ENCODE data around the gene TMEM81.
A peak's percentile ranks its signal among the peaks of the same experiment; 100 is the strongest.

TMEM81 gene

DNA sequence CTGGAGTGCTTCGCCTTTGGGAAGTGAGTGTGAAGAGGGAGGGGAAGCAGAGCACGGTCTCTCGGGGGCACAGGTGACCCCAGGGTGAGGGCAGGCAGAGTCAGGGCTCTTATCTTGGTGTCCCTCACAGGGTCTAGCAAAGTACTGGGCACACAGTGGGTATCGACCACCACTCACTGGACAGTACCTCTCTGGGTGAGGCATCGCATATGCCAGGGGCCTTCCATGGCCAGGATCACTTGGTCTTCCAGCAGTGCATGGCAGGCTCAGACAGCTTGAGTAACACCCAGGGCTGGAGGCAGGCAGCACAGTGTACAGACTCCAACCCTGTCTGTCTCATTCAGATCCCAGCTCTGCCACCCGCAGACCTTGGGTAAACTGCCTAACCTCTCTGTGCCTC, 24.6 kb downstream of the TMEM81 start:
- no peak for DNase-seq (ENCODE audit: low spot score)

- DNase-seq (ENCODE audit: low spot score) = no peak
Measured at GRCh38 chr1:205058853-205059252, 25.4 kb downstream of the TMEM81 start.

DNA sequence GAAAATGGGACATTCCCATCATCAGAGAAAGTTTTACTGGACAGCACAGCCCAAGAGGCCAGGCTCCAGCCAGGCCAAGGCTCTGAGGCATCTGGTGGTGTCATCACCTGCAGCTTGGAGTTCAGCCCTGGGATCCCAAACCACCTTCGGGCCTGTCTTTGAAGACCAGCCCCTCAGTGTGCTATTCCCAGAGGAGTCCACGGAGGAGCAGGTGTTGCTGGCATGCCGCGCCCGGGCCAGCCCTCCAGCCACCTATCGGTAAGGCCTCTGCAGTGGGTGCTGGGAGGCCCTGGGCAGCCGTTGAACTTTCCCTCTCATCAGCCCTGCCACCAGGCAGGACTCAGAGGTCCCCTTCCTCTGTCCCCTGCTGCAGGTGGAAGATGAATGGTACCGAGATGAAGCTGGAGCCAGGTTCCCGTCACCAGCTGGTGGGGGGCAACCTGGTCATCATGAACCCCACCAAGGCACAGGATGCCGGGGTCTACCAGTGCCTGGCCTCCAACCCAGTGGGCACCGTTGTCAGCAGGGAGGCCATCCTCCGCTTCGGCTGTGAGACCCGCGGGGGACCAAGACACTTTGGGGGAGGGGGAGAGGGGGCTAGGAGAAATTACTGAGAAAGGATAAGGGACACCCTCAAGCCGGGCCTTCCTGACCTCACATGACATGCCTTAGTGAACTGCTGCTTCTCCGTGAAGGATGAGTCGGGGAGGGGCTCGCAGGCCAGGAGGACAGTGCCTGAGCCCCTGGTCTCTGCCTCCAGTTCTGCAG, 26.3 kb downstream of the TMEM81 start:
- no peak for DNase-seq (ENCODE audit: low spot score)

GRCh38 chr1:205056956-205057568, 27.2 kb downstream of the TMEM81 start:
- DNase-seq (ENCODE audit: low spot score) = no peak

DNA sequence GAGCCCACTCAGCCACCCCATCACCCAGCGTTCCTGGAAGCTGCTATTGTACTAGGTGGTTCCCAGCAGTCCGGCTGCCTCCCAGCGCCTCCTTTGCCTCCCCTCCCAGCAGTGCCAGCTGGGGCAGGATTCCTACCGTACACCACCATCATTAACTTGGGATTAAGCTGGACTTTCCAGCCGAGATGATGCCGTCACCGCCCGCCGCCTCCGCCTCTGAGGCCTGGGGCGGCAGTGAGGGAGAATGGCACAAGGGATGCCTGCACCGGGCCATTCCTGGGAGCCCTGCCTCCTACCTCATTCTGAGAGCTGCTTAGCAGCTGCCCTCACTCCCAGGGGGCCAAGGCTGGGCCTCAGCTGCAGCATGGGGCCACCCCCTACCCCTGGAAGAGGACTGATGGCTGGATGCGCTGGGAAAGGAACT, 28.1 kb downstream of the TMEM81 start:
- peak; percentile 88 for DNase-seq (ENCODE audit: low spot score)

DNA sequence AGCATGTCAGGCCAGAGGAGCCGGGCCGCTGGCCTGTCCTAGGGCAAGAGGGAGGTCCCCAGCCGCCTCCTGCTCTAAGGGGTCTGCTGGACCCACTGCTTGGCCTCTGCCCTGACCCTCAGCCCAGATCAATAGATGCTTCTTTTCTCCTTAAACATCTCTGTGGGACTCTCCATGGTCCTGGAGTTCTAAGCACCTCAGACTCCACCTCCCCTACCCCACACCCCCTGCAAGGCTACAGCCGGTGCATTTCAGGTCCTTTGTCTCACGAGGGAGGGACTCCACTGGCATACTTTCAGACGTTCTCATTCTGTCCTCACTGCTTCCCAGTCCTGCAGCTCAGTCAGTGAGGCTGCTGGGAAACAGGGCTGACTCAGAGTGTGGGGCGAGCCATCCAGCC, 30.2 kb downstream of the TMEM81 start:
- no peak for DNase-seq (ENCODE audit: low spot score)

GRCh38 chr1:205053296-205053695, 31.0 kb downstream of the TMEM81 start:
- no peak for DNase-seq (ENCODE audit: low spot score)

DNA sequence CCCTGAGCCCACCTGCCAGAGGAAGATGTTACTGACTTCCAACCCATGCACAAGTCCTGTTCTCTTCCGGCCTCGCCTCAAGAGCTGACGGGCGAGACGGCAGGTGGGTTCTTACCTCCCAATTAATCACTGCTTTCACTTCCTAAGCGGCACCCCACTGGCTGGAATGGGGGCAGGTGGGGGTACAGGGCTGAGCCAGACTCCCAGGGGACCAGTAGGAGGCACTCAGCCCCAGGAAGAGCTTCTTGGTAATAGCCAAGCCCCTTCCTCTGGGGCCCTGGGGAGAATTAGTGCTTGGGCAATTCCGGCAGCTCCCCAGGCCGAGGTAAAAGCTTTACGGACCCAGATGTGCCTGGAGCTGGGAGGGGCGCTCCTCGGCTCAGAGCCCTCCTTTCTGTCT, 31.6 kb downstream of the TMEM81 start:
- peak; percentile 66 for DNase-seq (ENCODE audit: low spot score)

DNA sequence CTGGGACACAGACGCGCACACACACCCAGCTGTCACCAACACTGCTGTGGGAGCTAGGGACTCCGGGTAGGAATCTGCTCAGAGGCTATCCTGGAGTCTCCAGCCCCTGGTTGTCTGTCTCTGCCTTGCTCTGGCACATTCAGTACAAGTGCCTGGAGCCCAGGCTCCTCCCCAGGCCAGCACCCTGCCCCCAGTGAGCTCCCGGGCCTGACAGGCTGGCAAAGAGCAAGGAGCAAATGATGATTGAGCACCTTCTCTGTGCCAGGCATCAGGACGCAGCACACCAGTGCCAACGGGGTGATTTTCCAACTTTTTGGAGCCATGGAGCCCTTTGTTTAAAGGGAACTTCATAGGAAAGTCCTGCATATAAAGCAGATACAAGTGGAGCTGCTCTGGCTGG, 34.8 kb downstream of the TMEM81 start:
- DNase-seq (ENCODE audit: low spot score) = no peak

- no peak for DNase-seq (ENCODE audit: low spot score)
Measured at GRCh38 chr1:205048382-205048781, 35.9 kb downstream of the TMEM81 start.

- no peak for DNase-seq (ENCODE audit: low spot score)
Measured at GRCh38 chr1:205047764-205048231, 36.5 kb downstream of the TMEM81 start.

GRCh38 chr1:205046870-205047269, 37.4 kb downstream of the TMEM81 start:
- DNase-seq (ENCODE audit: low spot score) = no peak

- no peak for DNase-seq (ENCODE audit: low spot score)
Measured at GRCh38 chr1:205045146-205045545, 39.1 kb downstream of the TMEM81 start.

DNA sequence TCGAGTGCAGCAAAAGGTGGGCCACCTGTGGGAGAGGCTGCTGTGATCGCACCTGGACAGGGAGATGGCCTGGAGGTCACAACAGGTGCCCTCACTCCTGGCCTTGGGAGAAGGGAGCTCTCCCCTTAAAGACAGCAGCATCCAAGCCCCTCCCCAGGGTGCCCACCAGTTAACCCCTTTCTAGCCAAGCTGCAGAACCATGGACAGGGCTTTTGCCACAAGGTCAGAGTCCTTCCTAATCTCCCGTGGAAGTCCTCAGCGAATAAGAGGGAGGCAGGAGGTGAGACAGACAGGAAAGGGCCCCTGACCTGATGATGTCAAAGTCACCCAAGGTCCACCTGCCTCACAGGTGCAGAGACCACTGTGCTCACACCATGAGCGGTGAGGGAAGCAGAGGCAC, 39.5 kb downstream of the TMEM81 start:
- DNase-seq (ENCODE audit: low spot score) = no peak

GRCh38 chr1:205043866-205044265, 40.4 kb downstream of the TMEM81 start:
- DNase-seq (ENCODE audit: low spot score) = no peak

- DNase-seq (ENCODE audit: low spot score) = no peak
Measured at GRCh38 chr1:205042911-205043806, 41.1 kb downstream of the TMEM81 start, which contains the start of gene CNTN2. Gene CNTN2 (plus strand): TSS chr1:205043212. CDS start chr1:205053186, 9,974 bp downstream.

DNA sequence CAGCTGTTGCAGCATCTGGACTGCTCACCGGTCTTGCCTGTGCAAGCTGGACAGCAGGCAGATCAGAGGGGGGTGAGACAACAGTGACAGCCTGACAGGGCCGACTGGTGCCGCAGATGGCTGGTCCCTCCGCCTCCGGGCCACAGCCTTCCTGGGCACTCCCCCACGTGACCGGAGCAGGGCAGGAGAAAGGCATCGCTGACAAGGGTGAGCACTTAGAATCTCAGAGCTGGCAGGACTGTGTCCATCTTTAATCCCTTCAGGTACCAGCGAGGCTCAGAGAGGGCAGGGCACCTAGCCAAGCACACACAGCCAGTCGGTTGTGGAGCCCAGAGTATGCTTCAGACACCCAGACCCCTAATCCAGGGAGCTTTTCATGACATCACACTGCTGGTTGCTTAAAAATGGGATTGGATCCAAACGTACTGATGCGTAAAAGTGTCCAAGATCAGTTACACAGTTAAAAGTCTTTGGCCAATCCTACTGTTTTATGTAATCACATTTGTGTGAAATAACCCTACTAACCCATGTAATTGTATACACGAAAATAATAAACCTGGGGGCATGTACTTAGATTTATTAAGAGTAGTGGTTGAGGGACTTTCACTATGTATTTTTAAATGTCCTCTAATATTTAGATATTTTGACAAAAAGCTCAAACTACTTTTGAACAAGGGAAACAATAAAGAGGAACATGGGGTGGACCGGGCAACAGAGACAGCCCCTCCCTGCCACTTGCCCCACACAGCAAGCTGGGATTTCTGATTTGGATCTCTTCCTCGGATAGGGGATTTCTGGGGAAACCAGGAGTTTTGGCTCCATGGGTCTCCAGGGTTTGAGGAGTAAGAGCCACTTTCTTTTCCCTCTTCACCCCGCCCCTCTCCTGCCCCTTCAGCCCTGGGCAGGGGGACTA, 42.0 kb downstream of the TMEM81 start:
- DNase-seq (ENCODE audit: low spot score) = no peak

- DNase-seq (ENCODE audit: low spot score) = no peak
Measured at GRCh38 chr1:205041001-205041715, 43.1 kb downstream of the TMEM81 start.

- DNase-seq (ENCODE audit: low spot score) = no peak
Measured at GRCh38 chr1:205038132-205038786, 46.0 kb downstream of the TMEM81 start.

GRCh38 chr1:205037539-205037938, 46.7 kb downstream of the TMEM81 start:
- no peak for DNase-seq (ENCODE audit: low spot score)
